HEK293 (cell line): ENCODE data around the gene WFS1.

Experiments
- CTCF ChIA-PET: fragments of 350-600 bp; formaldehyde crosslinking; extraction: SDS; loops from one replicate; lab custom pipeline; 2021; ENCODE audit warnings: antibody characterized with exemption; lab: Yijun Ruan, JAX
- POLR2A ChIA-PET: fragments of 300-600 bp; formaldehyde crosslinking; extraction: SDS; loops from one replicate; lab custom pipeline; 2020; ENCODE audit warnings: antibody characterized with exemption, inconsistent platforms; lab: Yijun Ruan, JAX
- H3K27ac ChIP-seq: fragments of 200-500 bp; sonication (Bioruptor generic); 2 replicates; pipeline ENCODE4 v1.5.1; 2014; ENCODE audit warnings: low read depth, low read length, control low read depth, inconsistent platforms; ENCODE audit errors: extremely low read depth
- H3K36me3 ChIP-seq, 2 experiments: fragments of 200-500 bp in 1 of 2; sonication (Bioruptor generic) in 1 of 2; 1 replicate in 1 of 2; 2 replicates in 1 of 2; pipeline ENCODE4 v1.5.1; 2014 to 2017; ENCODE audit warnings: inconsistent platforms in 2 of 2, low read length in 2 of 2; ENCODE audit not compliant: control insufficient read depth in 2 of 2, insufficient read depth in 1 of 2
- H3K4me1 ChIP-seq: fragments of 200-500 bp; sonication (Bioruptor generic); 2 replicates; pipeline ENCODE4 v1.5.1; 2014; ENCODE audit warnings: mild to moderate bottlenecking, low read length, inconsistent platforms; ENCODE audit not compliant: control insufficient read depth, insufficient read depth
- H3K4me3 ChIP-seq: 2 replicates; pipeline ENCODE4 v1.5.1; 2011; ENCODE audit warnings: low read depth, mild to moderate bottlenecking, control low read depth, low read length, moderate library complexity
- H3K9me3 ChIP-seq: fragments of 200-500 bp; sonication (Bioruptor generic); 2 replicates; pipeline ENCODE4 v1.5.1; 2014; ENCODE audit warnings: low read depth, low read length, inconsistent platforms; ENCODE audit not compliant: control insufficient read depth, insufficient read depth
- ATF2 ChIP-seq: fragments of 450-650 bp; formaldehyde crosslinking; IDR thresholded peaks from 2 replicates; pipeline ENCODE4 v1.5.1; 2016; ENCODE audit warnings: missing biosample characterization, missing genetic modification characterization, low read depth
- KLF8 ChIP-seq: fragments of 450-650 bp; formaldehyde crosslinking; IDR thresholded peaks from 2 replicates; pipeline ENCODE4 v1.5.1; 2016; ENCODE audit warnings: missing biosample characterization, missing genetic modification characterization
- MEIS1 ChIP-seq: sonication (generic); formaldehyde crosslinking; IDR thresholded peaks from 2 replicates; pipeline ENCODE4 v1.8.1; 2022; ENCODE audit warnings: missing genetic modification reagents, mild to moderate bottlenecking, borderline replicate concordance
- REPIN1 ChIP-seq: fragments of 450-650 bp; formaldehyde crosslinking; IDR thresholded peaks from 2 replicates; pipeline ENCODE4 v1.5.1; 2017; ENCODE audit warnings: missing biosample characterization, missing genetic modification characterization, low read depth
- TCF7L2 ChIP-seq: IDR thresholded peaks from 2 replicates; pipeline ENCODE4 v1.6.1; 2011; ENCODE audit warnings: low read depth, mild to moderate bottlenecking, inconsistent platforms, low read length, moderate library complexity, borderline replicate concordance
- TSHZ1 ChIP-seq: fragments of 450-650 bp; formaldehyde crosslinking; IDR thresholded peaks from 2 replicates; pipeline ENCODE4 v1.5.1; 2016; ENCODE audit warnings: missing biosample characterization, missing genetic modification characterization, borderline replicate concordance
- YY1 ChIP-seq: fragments of 450-650 bp; formaldehyde crosslinking; IDR thresholded peaks from 2 replicates; pipeline ENCODE4 v1.5.1; 2018; ENCODE audit warnings: missing biosample characterization, missing genetic modification characterization
- ZBTB11 ChIP-seq: fragments of 450-650 bp; formaldehyde crosslinking; conservative IDR thresholded peaks from 2 replicates; pipeline ENCODE4 v1.5.1; 2016; ENCODE audit warnings: low read depth, missing biosample characterization, missing genetic modification characterization
- ZNF10 ChIP-seq: fragments of 450-650 bp; formaldehyde crosslinking; IDR thresholded peaks from 2 replicates; pipeline ENCODE4 v1.5.1; 2017; ENCODE audit warnings: missing biosample characterization, missing genetic modification characterization
- ZNF148 ChIP-seq: fragments of 450-650 bp; formaldehyde crosslinking; IDR thresholded peaks from 2 replicates; pipeline ENCODE4 v1.5.0; 2017; ENCODE audit warnings: missing biosample characterization, missing genetic modification characterization, borderline replicate concordance
- ZNF174 ChIP-seq: fragments of 450-650 bp; formaldehyde crosslinking; IDR thresholded peaks from 2 replicates; pipeline ENCODE4 v1.5.0; 2017; ENCODE audit warnings: missing biosample characterization, mild to moderate bottlenecking, missing genetic modification characterization
- ZNF266 ChIP-seq: fragments of 450-650 bp; formaldehyde crosslinking; IDR thresholded peaks from 2 replicates; pipeline ENCODE4 v1.5.1; 2016; ENCODE audit warnings: missing biosample characterization, missing genetic modification characterization, low read depth
- ZNF335 ChIP-seq: fragments of 450-650 bp; formaldehyde crosslinking; conservative IDR thresholded peaks from 2 replicates; pipeline ENCODE4 v1.5.1; 2016; ENCODE audit warnings: missing biosample characterization, missing genetic modification characterization
- ZNF398 ChIP-seq: fragments of 450-650 bp; formaldehyde crosslinking; IDR thresholded peaks from 2 replicates; pipeline ENCODE4 v1.5.1; 2017; ENCODE audit warnings: missing biosample characterization, missing genetic modification characterization
- ZNF426 ChIP-seq: fragments of 450-650 bp; formaldehyde crosslinking; IDR thresholded peaks from 2 replicates; pipeline ENCODE4 v1.5.1; 2017; ENCODE audit warnings: missing biosample characterization, missing genetic modification characterization, mild to moderate bottlenecking, inconsistent platforms, moderate library complexity
- ZNF510 ChIP-seq: fragments of 450-650 bp; formaldehyde crosslinking; IDR thresholded peaks from 2 replicates; pipeline ENCODE4 v1.5.1; 2018; ENCODE audit warnings: mild to moderate bottlenecking, missing genetic modification characterization, missing biosample characterization; ENCODE audit not compliant: insufficient replicate concordance
- ZNF660 ChIP-seq: fragments of 450-650 bp; IDR thresholded peaks from 2 replicates; pipeline ENCODE4 v1.5.1; 2018; ENCODE audit warnings: missing biosample characterization, mild to moderate bottlenecking, missing genetic modification characterization
- ZNF664 ChIP-seq: fragments of 450-650 bp; formaldehyde crosslinking; IDR thresholded peaks from 2 replicates; pipeline ENCODE4 v1.5.1; 2016; ENCODE audit warnings: missing biosample characterization, missing genetic modification characterization

Gene WFS1

GRCh38 chr4:6251365-6251764 is 18.3 kb upstream of the WFS1 start:
- CTCF ChIA-PET, result interaction anchor here (0.5 to 12.8 kb wide), 30 partner anchors 9 to 317 kb away, joined by 3 to 203 read pairs (median 4); no protein-coding TSS in a partner anchor
- Histone ChIP-seq H3K4me3 (no peak overlapping the region), H3K36me3 (no peaks in the 10 kb centered on the region)

More at GRCh38 chr4:6251365-6251764, 18.3 kb upstream of the WFS1 start:
- Histone ChIP-seq H3K4me1 (no peaks in the 10 kb centered on the region), H3K9me3 (no peaks in the 10 kb centered on the region), H3K27ac (no peak overlapping the region)
- no peak for TF ChIP-seq ZNF174 (tag by site-specific recombination)
- TF ChIP-seq ZNF335 (tag by site-specific recombination), result no peak
- no peak for TF ChIP-seq ZNF148
- no peak for TF ChIP-seq TCF7L2
- TF ChIP-seq YY1, result no peak
- no peak for TF ChIP-seq ZNF510
- TF ChIP-seq ZNF266 (tag by site-specific recombination), result no peak
- no peak for TF ChIP-seq ZNF398
- no peak for TF ChIP-seq ZBTB11 (tag by site-specific recombination)
- no peak for TF ChIP-seq ZNF426 (tag by site-specific recombination)
- TF ChIP-seq ZNF664 (tag by site-specific recombination), result no peak
- no peak for TF ChIP-seq ATF2 (tag by site-specific recombination)
- TF ChIP-seq REPIN1 (tag by site-specific recombination), result no peak
- TF ChIP-seq MEIS1 (CRISPR knock-in tag), result no peak
- TF ChIP-seq KLF8, result no peak
- TF ChIP-seq TSHZ1 (tag by site-specific recombination), result no peak
- TF ChIP-seq ZNF10 (tag by site-specific recombination), result no peak
- TF ChIP-seq ZNF660 (tag by site-specific recombination), result no peak
- POLR2A ChIA-PET, result no interaction called here
